ENCODE data around the gene TMTC2.

TMTC2 gene

GRCh38 chr12:82686168-82687020, at the start of gene TMTC2:
TMTC2 (plus strand) TSS chr12:82686906.
- peak; percentile 90 for DNase-seq (ENCODE audit: low spot score)

DNA sequence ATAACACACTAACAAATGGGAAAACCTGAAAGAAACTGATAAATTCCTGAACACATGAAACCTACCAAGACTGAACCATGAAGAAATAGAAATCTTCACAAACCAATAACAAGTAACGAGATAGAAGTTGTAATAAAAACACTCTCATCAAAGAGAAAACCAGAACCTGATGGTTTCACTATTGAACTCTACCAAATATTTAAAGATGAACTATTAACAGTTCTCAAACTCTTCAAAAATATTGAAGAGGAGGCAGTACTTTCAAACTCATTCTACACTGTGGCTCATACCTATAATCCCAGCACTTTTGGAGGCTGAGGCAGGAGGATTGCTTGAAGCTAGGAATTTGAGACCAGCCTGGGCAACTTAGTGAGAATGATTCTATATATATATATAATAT, 48.4 kb upstream of the TMTC2 start:
- DNase-seq (ENCODE audit: low spot score) = no peak

GRCh38 chr12:82644896-82645295, 41.8 kb upstream of the TMTC2 start:
- DNase-seq (ENCODE audit: low spot score) = no peak

- DNase-seq (ENCODE audit: low spot score) = no peak
These were observed 41.3 kb upstream of the TMTC2 start for GRCh38 chr12:82645414-82645813.

DNA sequence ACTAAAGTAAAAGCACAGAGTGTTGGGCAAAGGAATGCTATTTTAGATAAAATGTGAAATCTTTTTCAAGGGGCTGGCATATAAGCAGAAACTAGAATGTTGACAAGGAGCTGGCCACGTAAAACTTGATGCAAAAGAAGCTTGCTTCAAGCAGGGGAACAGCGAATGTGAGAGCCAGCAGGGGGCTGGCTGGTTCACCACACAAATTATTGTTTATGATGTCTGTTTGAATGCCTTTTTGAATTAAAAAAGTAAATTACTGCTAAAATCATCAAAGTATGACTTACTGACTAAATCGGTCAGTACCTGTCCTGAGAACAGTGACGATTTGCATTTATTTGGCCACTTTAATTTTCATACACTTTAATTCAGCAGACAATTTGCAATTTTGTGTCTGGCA, 38.9 kb upstream of the TMTC2 start:
- DNase-seq (ENCODE audit: low spot score) = no peak

DNA sequence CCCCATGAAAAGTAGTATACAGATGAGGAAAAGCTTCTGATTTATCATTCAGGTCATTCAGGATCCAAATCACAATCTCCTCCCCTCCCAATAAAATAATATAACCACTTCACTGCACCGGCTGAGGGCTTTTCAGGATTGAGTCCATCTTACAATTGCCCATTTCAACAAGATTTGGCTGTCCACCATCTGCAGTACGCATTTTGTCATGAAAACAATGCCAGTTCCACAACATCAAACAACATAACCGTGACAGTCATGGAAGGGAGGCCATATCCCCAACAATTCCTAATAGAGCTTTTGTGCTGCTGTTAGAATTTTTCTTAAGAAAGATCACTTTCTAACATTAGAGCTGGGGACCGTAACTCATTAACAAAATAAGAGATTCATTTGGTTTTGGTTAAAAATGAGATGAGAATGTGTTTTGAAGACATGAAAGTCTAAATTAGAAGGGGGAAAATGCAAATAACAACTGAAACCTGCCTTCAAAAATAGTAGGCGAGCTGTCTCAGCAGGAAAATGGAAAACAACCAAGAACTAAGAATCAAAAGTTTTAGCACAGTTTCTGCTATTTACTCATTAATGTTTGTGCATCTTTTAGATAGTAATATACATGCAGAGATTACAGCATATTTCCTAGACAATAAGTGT, 38.3 kb upstream of the TMTC2 start:
- DNase-seq (ENCODE audit: low spot score) = no peak

GRCh38 chr12:82650627-82651337, 35.9 kb upstream of the TMTC2 start:
- peak; percentile 35 for DNase-seq (ENCODE audit: low spot score)

- DNase-seq (ENCODE audit: low spot score) = no peak
These were observed 35.2 kb upstream of the TMTC2 start for GRCh38 chr12:82651489-82651888.

DNA sequence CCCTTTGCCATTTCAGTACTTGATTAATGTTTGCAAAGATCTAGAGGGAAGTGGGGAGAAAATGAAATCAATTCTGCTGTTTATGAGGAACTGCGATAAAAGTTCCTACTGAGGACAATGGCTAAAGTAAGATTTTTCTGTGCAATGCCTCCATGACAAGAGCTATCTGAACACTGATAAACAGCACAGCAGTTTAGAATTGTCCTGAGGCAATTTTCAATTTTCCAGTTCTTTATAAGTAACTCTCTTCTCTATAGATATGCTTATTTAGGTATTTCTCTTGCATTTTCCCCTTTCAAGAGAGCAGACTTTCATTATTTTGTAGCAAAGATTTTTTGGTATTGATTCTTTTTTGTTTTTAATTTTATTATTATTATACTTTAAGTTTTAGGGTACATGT, 34.6 kb upstream of the TMTC2 start:
- no peak for DNase-seq (ENCODE audit: low spot score)

- no peak for DNase-seq (ENCODE audit: low spot score)
These were observed 31.0 kb upstream of the TMTC2 start for GRCh38 chr12:82655751-82656150.

DNA sequence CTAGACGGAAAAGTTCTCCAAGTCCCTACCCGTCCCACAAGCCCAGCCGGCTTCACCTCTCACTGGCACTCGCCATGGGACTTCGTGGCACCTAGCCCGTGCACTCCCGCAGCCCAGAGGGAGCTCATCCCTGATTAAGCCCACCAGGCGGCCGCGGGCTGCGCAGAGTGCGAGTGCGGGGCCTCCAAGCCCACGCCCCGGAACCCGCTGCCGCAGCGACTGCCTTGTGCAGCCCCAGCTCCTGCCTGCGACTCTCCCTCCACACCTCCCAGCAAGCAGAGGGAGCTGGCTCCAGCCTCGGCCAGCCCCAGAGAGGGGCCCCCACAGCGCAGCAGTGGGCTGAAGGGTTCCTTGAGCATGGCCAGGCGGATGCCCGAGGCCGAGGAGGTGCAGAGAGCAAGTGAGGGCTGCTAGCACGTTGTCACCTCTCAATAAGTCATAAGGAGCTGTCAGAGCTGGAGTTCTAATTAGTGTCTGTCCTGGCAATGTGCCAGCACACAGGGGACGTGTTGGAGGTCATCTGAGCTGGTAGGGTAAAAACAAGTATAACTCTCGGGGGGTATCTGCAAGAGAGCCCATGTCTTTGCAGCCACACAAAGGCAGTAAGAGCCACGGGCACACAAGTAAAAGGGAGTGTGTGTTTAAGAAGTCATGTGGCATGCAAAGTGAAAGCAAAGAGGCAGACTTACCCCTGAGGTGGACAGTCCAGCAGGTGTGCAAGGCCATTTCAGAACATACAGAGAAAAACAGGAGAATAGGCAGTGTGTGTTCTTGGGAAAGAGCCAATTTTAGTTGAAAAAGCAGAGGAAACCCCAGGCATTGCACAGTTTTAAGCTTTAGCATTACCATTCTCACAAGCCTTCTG, 27.1 kb upstream of the TMTC2 start:
- no peak for DNase-seq (ENCODE audit: low spot score)

GRCh38 chr12:82660541-82661325, 26.0 kb upstream of the TMTC2 start:
- no peak for DNase-seq (ENCODE audit: low spot score)

- no peak for DNase-seq (ENCODE audit: low spot score)
These were observed 22.8 kb upstream of the TMTC2 start for GRCh38 chr12:82663893-82664292.

DNA sequence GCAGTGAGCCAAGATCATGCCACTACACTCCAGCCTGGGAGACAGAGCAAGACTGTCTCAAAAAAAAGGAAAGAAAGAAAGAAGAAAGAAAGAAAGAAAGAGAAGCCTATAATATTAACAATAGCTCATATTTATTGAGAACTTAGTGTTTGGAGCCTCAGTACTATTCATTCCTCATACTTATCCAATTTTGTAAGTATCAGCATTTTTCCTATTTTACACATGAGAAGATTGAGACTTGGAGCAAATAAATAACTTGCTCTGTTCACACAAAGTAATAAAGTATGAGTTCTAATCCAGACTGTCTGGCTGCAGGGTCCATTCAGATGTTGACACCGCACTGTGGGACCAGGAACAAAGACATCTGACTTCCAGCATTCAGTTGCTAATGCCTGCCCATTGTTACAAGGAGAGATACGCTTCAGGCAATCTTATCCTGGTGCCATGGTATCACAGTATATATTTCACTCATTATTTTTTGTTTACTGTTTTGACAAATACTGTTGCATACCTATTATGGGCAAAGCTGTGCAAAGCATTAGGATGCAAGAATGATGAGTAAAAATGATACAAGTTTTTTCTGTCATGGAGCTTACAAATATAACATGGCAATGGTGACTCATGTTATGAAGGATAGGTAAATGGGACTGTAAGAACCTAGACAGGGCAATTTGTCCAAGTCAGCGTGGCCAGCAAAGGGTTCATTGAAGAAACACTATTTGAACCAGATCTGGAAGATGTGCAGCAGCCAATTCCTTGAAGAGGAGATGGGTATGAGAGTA, 21.4 kb upstream of the TMTC2 start:
- DNase-seq (ENCODE audit: low spot score) = no peak

GRCh38 chr12:82666830-82667229, 19.9 kb upstream of the TMTC2 start:
- no peak for DNase-seq (ENCODE audit: low spot score)

- no peak for DNase-seq (ENCODE audit: low spot score)
These were observed 15.0 kb upstream of the TMTC2 start for GRCh38 chr12:82671673-82672195.

DNA sequence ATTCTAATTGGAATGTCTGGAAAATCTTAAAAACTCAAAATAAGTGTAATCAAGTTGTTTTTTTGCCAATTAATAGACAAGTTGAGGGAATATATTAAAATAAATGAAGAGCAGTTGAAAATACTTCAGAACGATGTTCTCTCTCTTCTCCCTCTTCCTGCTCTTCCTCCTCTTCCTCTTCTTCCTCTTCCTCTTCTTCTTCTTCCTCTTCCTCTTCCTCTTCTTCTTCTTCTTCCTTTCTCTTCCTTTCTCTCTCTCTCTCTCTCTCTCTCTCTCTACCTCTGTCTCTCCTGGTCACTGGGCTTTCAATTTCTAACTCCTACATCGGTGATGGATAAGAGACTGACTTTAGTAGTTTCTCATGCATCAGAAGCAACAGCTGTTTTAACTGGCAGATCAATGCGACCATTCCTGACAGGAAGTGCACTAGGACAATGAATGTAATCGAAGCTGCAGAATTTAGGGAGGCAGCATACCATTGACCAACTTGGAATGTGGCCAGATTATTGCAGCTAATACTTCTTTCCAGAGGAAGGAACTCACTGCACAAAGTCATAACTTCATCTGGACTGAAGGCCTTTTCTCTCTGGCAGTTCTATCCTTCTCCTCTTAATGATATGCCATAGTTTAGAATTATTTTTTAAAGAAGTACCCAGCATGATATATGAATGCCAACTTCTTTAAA, 13.8 kb upstream of the TMTC2 start:
- no peak for DNase-seq (ENCODE audit: low spot score)

GRCh38 chr12:82673698-82674097, 13.0 kb upstream of the TMTC2 start:
- DNase-seq (ENCODE audit: low spot score) = no peak

DNA sequence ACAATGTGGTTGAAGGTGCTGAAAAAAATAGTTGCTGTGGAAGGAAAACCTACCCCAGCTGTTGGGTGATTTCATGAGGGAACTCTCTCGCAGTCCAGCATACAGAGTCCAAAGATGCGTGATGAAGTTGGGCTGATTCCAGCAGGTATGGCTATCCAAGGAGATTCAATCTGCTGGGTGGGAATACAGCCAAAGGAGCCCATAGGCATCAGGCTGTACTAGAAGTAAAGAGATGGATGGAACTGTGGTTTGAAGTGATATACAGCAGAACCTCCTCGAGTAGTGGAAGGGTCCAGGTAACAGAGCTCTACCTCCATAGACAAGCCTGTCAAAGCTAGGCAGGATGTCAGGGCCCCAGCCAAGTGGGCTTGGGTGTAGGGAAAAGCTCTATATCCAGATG, 11.5 kb upstream of the TMTC2 start:
- no peak for DNase-seq (ENCODE audit: low spot score)

DNA sequence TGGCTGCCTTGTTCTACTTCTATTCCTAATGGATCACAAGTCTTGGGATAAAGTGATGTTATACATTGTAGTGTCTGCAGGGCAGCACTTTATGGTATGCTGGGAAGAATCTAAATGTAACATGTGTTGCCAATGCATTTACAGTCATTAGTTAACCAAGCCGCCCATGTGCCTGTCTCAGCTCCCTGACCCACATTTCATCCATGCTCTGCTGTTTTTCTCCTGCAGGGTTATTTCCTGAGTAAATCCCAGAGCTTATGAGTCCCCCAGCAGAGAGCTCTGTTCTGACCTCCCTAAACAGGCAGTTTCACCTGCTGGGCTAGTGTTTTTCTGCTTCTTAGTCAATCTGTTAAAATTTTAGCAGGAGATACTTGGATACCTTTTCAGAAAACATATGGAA, 4.4 kb upstream of the TMTC2 start:
- no peak for DNase-seq (ENCODE audit: low spot score)
